Nephron progenitor cell (in vitro differentiated cells): ENCODE data around the gene MAPK13.

ENCODE experiments used
- DNase-seq: peaks from one replicate; pipeline ENCODE4 v3.0.0; 2021
- H3K27ac Mint-ChIP-seq: 2 replicates; pipeline ENCODE4 v1.8.0; 2021; ENCODE audit warnings: mild to moderate bottlenecking, moderate library complexity, mixed read lengths
- H3K27me3 Mint-ChIP-seq: 2 replicates; pipeline ENCODE4 v1.8.0; 2021; ENCODE audit warnings: mild to moderate bottlenecking, low read depth, mixed read lengths; ENCODE audit not compliant: poor library complexity
- H3K36me3 Mint-ChIP-seq: 2 replicates; pipeline ENCODE4 v1.8.0; 2021; ENCODE audit warnings: low read depth, mixed read lengths
- H3K4me1 Mint-ChIP-seq: 2 replicates; pipeline ENCODE4 v1.8.0; 2021; ENCODE audit warnings: mixed read lengths
- H3K4me3 Mint-ChIP-seq: 2 replicates; pipeline ENCODE4 v1.8.0; 2021; ENCODE audit warnings: mild to moderate bottlenecking, moderate library complexity, mixed read lengths
- H3K9me3 Mint-ChIP-seq: 2 replicates; pipeline ENCODE4 v1.8.0; 2021; ENCODE audit warnings: mild to moderate bottlenecking, moderate library complexity, mixed read lengths
- CTCF ChIP-seq: fragments of 200-600 bp; sonication (generic); IDR thresholded peaks from 2 replicates; pipeline ENCODE4 v1.5.0; 2021; ENCODE audit warnings: antibody characterized with exemption

Gene MAPK13

GRCh38 chr6:36142971-36143838 is 12.9 kb downstream of the MAPK13 start:
- Mint-ChIP-seq H3K36me3 (no peaks in the 10 kb centered on the region), H3K27ac (no peak overlapping the region), H3K27me3 (peaks cover 11% of the 10 kb centered on the region), H3K4me3 (no peak overlapping the region), H3K9me3 (peaks cover 6% of the 10 kb centered on the region), H3K4me1 (peaks cover 5% of the 10 kb centered on the region)
- TF ChIP-seq CTCF = no peak
- no peak for DNase-seq

- Mint-ChIP-seq H3K27me3 (peaks cover 11% of the 10 kb centered on the region), H3K36me3 (no peaks in the 10 kb centered on the region), H3K9me3 (peaks cover 9% of the 10 kb centered on the region), H3K4me1 (no peaks in the 10 kb centered on the region), H3K27ac (no peak overlapping the region), H3K4me3 (no peak overlapping the region)
- DNase-seq = no peak
- TF ChIP-seq CTCF = no peak
Measured at GRCh38 chr6:36145495-36145894, 15.2 kb downstream of the MAPK13 start.

GRCh38 chr6:36147294-36147693 is 17.0 kb downstream of the MAPK13 start:
- no peaks in the 10 kb centered on the region for H3K36me3 Mint-ChIP-seq
- no peaks in the 10 kb centered on the region for H3K4me1 Mint-ChIP-seq
- H3K27ac Mint-ChIP-seq = no peak overlapping the region
- TF ChIP-seq CTCF = no peak
- peaks cover 9% of the 10 kb centered on the region for H3K9me3 Mint-ChIP-seq
- H3K4me3 Mint-ChIP-seq = no peak overlapping the region
- H3K27me3 Mint-ChIP-seq = peaks cover 11% of the 10 kb centered on the region
- no peak for DNase-seq

- no peak overlapping the region for H3K4me3 Mint-ChIP-seq
- no peaks in the 10 kb centered on the region for H3K36me3 Mint-ChIP-seq
- peaks cover 11% of the 10 kb centered on the region for H3K27me3 Mint-ChIP-seq
- no peaks in the 10 kb centered on the region for H3K4me1 Mint-ChIP-seq
- peaks cover 15% of the 10 kb centered on the region for H3K9me3 Mint-ChIP-seq
- no peak overlapping the region for H3K27ac Mint-ChIP-seq
- TF ChIP-seq CTCF = no peak
- no peak for DNase-seq
Measured at GRCh38 chr6:36149476-36149875, 19.2 kb downstream of the MAPK13 start.

- Mint-ChIP-seq H3K36me3 (no peaks in the 10 kb centered on the region), H3K9me3 (peaks cover 23% of the 10 kb centered on the region), H3K27me3 (peaks cover 8% of the 10 kb centered on the region), H3K4me1 (no peaks in the 10 kb centered on the region), H3K27ac (no peak overlapping the region), H3K4me3 (no peak overlapping the region)
- TF ChIP-seq CTCF = no peak
- DNase-seq = no peak
Measured at GRCh38 chr6:36150283-36150682, 20.0 kb downstream of the MAPK13 start.

GRCh38 chr6:36154286-36154685 is 24.0 kb downstream of the MAPK13 start:
- no peak for DNase-seq
- H3K27ac Mint-ChIP-seq = no peak overlapping the region
- no peaks in the 10 kb centered on the region for H3K4me1 Mint-ChIP-seq
- no peak overlapping the region for H3K4me3 Mint-ChIP-seq
- TF ChIP-seq CTCF = no peak
- H3K36me3 Mint-ChIP-seq = peaks cover 6% of the 10 kb centered on the region
- peaks cover 25% of the 10 kb centered on the region for H3K9me3 Mint-ChIP-seq
- H3K27me3 Mint-ChIP-seq = no peaks in the 10 kb centered on the region
